ENCODE data around the gene S100PBP. TPM values are rescaled to one million over a fixed set of nuclear protein-coding genes. Genes with fewer than 3 reads are reported as not detected.

Gene S100PBP
- total RNA-seq, 1 donor from 2014 or later: 11.1 TPM

DNA sequence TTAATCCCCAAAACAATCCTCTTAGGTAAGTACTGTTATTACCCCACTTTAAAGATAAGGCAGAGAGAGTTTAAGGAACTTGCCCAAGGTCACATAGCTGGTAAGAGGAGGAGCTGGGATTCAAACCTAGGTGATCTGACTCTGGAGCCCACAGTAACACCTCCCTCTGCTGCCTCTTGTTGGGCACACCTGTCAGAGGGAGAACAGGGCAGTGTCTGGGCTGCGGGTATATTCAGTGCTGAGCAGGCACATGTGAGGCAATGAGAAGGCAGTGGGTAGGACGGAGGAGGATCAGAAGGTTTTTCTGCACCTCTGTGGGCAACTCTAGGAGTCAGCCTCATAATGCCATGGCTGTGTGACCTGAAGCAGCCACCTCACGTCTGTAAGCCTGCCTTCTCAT is 70.7 kb downstream of the S100PBP start:
- intact Hi-C loops (cut with micrococcal nuclease): no loop called here
- TF ChIP-seq, protein P1, sequence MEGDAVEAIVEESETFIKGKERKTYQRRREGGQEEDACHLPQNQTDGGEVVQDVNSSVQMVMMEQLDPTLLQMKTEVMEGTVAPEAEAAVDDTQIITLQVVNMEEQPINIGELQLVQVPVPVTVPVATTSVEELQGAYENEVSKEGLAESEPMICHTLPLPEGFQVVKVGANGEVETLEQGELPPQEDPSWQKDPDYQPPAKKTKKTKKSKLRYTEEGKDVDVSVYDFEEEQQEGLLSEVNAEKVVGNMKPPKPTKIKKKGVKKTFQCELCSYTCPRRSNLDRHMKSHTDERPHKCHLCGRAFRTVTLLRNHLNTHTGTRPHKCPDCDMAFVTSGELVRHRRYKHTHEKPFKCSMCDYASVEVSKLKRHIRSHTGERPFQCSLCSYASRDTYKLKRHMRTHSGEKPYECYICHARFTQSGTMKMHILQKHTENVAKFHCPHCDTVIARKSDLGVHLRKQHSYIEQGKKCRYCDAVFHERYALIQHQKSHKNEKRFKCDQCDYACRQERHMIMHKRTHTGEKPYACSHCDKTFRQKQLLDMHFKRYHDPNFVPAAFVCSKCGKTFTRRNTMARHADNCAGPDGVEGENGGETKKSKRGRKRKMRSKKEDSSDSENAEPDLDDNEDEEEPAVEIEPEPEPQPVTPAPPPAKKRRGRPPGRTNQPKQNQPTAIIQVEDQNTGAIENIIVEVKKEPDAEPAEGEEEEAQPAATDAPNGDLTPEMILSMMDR (IDR thresholded peaks at IDR 0.05; ENCODE audit: borderline replicate concordance): no peak
- no peak for DNase-seq
- Histone ChIP-seq H3K27ac (replicated peaks) (no peak overlapping the region), H3K27me3 (ENCODE audit: low read depth) (peaks cover 97% of the 10 kb centered on the region), H3K4me3 (no peak overlapping the region), H3K36me3 (no peaks in the 10 kb centered on the region), H3K9me3 (replicated peaks) (no peaks in the 10 kb centered on the region), H3K4me1 (peaks cover 17% of the 10 kb centered on the region)

DNA sequence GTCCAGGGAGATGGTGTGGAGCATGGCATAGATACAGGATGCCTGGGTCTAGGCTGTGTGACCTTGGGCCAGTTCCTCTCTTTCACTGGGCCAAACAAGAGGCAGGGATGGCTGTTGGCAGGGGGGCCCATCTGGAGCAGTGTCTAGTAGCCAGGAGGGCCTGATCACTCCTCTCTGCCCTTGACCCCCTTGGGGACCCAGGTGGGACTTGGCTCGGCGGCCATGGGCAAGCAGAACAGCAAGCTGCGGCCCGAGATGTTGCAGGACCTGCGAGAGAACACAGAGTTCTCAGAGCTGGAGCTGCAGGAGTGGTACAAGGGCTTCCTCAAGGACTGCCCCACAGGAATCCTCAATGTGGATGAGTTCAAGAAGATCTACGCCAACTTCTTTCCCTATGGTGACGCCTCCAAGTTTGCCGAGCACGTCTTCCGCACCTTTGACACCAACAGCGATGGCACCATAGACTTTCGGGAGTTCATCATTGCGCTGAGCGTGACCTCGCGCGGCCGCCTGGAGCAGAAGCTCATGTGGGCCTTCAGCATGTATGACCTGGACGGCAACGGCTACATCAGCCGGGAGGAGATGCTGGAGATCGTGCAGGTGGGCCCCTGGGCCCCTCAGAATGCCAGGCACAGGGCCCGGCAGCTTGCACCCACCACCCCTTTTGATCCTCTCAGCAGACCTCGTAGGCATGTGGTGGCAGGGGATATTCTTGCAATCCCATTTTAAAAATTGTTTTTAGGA is 71.4 kb downstream of the S100PBP start:
- Histone ChIP-seq H3K4me3 (no peak overlapping the region), H3K27ac (replicated peaks) (no peak overlapping the region), H3K4me1 (peaks cover 24% of the 10 kb centered on the region), H3K36me3 (no peaks in the 10 kb centered on the region), H3K9me3 (replicated peaks) (no peaks in the 10 kb centered on the region), H3K27me3 (ENCODE audit: low read depth) (peaks cover 100% of the 10 kb centered on the region)
- intact Hi-C loops (cut with micrococcal nuclease): no loop called here
- TF ChIP-seq, protein P1 (IDR thresholded peaks at IDR 0.05; ENCODE audit: borderline replicate concordance): no peak
- DNase-seq: no peak

DNA sequence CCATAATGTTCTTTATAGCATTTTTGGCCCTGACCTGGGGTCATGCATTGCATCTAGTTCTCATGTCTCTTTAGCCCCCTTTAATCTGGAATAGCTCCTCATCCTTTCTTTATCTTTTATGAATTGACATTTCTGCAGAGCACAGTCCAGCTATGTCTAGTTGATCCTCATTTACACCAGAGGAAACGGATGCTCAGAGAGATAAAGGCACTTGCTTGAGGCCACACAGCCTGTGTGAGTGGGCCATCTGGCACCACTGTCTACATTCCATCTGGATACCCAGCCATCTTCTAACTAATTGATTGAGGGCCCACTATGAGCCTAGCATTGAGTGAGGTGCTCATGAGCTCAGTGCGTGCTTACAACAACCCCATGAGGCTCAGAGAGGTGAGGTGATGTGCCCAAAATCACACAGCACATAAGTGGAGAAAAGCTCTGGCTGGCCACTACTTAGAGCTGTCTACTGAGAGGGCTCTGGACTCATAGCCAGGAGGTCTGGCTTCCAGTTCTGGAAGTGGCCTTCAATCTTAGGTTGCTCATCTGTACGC is 72.4 kb downstream of the S100PBP start:
- TF ChIP-seq, protein P1 (IDR thresholded peaks at IDR 0.05; ENCODE audit: borderline replicate concordance): no peak
- H3K27me3 ChIP-seq (ENCODE audit: low read depth): peaks cover 100% of the 10 kb centered on the region
- no peak overlapping the region for H3K27ac ChIP-seq (replicated peaks)
- H3K36me3 ChIP-seq: no peaks in the 10 kb centered on the region
- no peak for DNase-seq
- intact Hi-C loops (cut with micrococcal nuclease): no loop called here
- H3K4me3 ChIP-seq: no peak overlapping the region
- H3K9me3 ChIP-seq (replicated peaks): no peaks in the 10 kb centered on the region
- H3K4me1 ChIP-seq: peaks cover 26% of the 10 kb centered on the region

DNA sequence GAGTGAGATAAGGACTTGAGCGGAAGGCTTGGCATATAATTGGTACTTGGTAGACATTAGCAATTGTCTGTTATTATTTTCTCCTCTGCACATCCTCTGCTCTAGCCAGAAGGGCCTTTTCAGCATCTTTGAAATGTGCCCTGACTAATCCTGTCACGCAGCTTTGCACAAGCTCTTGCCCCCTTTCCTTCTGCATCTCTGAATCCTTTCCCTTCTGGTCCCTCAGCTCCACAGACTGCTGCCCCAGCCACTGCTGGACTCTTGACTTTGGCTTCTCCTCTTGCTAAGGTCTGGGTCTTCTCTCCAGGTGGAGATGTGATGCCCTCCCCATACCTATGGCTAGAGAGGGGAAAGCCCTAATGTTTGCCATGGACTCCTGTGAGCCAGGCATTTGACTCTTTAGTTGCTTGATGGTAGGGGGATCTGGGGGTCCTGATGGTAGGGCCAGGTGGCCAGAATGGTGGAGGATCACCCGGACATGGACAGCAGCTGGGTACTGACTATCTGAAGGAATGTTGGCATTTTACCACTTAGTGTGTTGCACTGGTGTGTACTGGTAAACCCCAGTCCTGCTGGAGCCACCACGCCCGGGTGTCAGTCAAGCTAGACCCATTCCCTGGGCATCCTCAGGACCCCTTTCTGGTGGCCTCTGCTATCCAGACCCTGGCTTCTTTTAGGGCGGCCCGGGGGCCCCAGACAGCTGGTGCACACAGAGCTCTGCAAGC is 73.2 kb downstream of the S100PBP start:
- Histone ChIP-seq H3K27ac (replicated peaks) (no peak overlapping the region), H3K9me3 (replicated peaks) (no peaks in the 10 kb centered on the region), H3K27me3 (ENCODE audit: low read depth) (peaks cover 97% of the 10 kb centered on the region), H3K4me1 (peaks cover 26% of the 10 kb centered on the region), H3K36me3 (no peaks in the 10 kb centered on the region), H3K4me3 (no peak overlapping the region)
- intact Hi-C loops (cut with micrococcal nuclease): no loop called here
- DNase-seq: no peak
- TF ChIP-seq, protein P1 (IDR thresholded peaks at IDR 0.05; ENCODE audit: borderline replicate concordance): no peak

DNA sequence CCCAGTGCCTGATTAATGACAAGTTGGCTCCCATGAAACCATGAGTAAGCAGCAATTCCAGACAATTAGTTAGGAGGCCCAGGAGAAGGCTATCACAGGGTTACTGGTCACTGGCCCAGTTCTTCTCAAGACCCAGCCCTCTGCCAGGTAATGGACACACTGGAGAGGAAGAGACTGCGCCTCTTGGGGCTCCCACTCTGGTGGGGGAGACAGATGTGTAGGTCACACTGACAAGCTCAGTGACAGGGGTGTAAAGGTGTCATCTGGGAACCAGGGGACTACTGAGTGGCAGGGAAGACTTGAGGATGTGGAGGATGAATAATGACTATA is 73.8 kb downstream of the S100PBP start:
- Histone ChIP-seq H3K27me3 (ENCODE audit: low read depth) (peaks cover 92% of the 10 kb centered on the region), H3K36me3 (no peaks in the 10 kb centered on the region), H3K27ac (replicated peaks) (no peak overlapping the region), H3K9me3 (replicated peaks) (no peaks in the 10 kb centered on the region), H3K4me1 (peaks cover 21% of the 10 kb centered on the region), H3K4me3 (no peak overlapping the region)
- TF ChIP-seq, protein P1 (IDR thresholded peaks at IDR 0.05; ENCODE audit: borderline replicate concordance): no peak
- DNase-seq: no peak
- intact Hi-C loops (cut with micrococcal nuclease): no loop called here
